Islet precursor cell (in vitro differentiated cells): ENCODE data around the gene PPARA.

ENCODE experiments used
- DNase-seq: peaks from one replicate; pipeline ENCODE4 v3.0.0-alpha.2; 2018

PPARA gene

GRCh38 chr22:46114518-46115387 lies 35.6 kb upstream of the PPARA start:
- no peak for DNase-seq

- DNase-seq, result no peak
Measured at GRCh38 chr22:46115388-46115678, 35.0 kb upstream of the PPARA start.

- DNase-seq, result no peak
Measured at GRCh38 chr22:46115755-46116490, 34.4 kb upstream of the PPARA start.

GRCh38 chr22:46116491-46116958 lies 33.8 kb upstream of the PPARA start:
- peak; percentile 95 for DNase-seq

GRCh38 chr22:46117206-46118199 lies 32.8 kb upstream of the PPARA start:
- no peak for DNase-seq

GRCh38 chr22:46119093-46119728 lies 31.1 kb upstream of the PPARA start:
- no peak for DNase-seq

- DNase-seq, result no peak
Measured at GRCh38 chr22:46119729-46120419, 30.5 kb upstream of the PPARA start.

- no peak for DNase-seq
Measured at GRCh38 chr22:46120420-46120737, 29.9 kb upstream of the PPARA start.

GRCh38 chr22:46121079-46121478 lies 29.2 kb upstream of the PPARA start:
- no peak for DNase-seq

- no peak for DNase-seq
Measured at GRCh38 chr22:46121523-46122287, 28.6 kb upstream of the PPARA start.

GRCh38 chr22:46122511-46122971 lies 27.8 kb upstream of the PPARA start:
- peak; percentile 78 for DNase-seq

- no peak for DNase-seq
Measured at GRCh38 chr22:46122980-46123693, 27.2 kb upstream of the PPARA start.

GRCh38 chr22:46123694-46124382 lies 26.5 kb upstream of the PPARA start:
- DNase-seq, result no peak

GRCh38 chr22:46124383-46125144 lies 25.8 kb upstream of the PPARA start:
- no peak for DNase-seq

GRCh38 chr22:46125311-46125710 lies 25.0 kb upstream of the PPARA start:
- DNase-seq, result no peak

GRCh38 chr22:46125816-46126765 lies 24.2 kb upstream of the PPARA start:
- DNase-seq, result no peak

GRCh38 chr22:46126853-46127385 lies 23.4 kb upstream of the PPARA start:
- DNase-seq, result no peak
